Ovary (tissue), 3 donors: ENCODE data around the gene AAR2.

Source experiments
- POLR2A ChIP-seq: fragments of 450-650 bp; IDR thresholded peaks from one replicate; pipeline ENCODE4 v1.6.1; 2017; ENCODE audit warnings: antibody characterized with exemption, mild to moderate bottlenecking, moderate library complexity
- TF ChIP-seq, protein P1 (sequence below), 3 donors: fragments of 450-650 bp in 2 of 3; fragments of 200-600 bp in 1 of 3; IDR thresholded peaks; one replicate each; pipeline versions ENCODE4 v1.5.1 to v1.8.0; 2016 to 2022; ENCODE audit warnings: antibody characterized with exemption in 3 of 3, mild to moderate bottlenecking in 1 of 3
- donor health status: DM: no; HTN: no; CAD: no.

GRCh38 chr20:36268440-36269342 is 32.4 kb downstream of the AAR2 start:
- TF ChIP-seq, protein P1, sequence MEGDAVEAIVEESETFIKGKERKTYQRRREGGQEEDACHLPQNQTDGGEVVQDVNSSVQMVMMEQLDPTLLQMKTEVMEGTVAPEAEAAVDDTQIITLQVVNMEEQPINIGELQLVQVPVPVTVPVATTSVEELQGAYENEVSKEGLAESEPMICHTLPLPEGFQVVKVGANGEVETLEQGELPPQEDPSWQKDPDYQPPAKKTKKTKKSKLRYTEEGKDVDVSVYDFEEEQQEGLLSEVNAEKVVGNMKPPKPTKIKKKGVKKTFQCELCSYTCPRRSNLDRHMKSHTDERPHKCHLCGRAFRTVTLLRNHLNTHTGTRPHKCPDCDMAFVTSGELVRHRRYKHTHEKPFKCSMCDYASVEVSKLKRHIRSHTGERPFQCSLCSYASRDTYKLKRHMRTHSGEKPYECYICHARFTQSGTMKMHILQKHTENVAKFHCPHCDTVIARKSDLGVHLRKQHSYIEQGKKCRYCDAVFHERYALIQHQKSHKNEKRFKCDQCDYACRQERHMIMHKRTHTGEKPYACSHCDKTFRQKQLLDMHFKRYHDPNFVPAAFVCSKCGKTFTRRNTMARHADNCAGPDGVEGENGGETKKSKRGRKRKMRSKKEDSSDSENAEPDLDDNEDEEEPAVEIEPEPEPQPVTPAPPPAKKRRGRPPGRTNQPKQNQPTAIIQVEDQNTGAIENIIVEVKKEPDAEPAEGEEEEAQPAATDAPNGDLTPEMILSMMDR (IDR thresholded peaks at IDR 0.05): no peak
- TF ChIP-seq POLR2A: no peak
